ENCODE measurements around the gene LRIG3. TPM values are rescaled to one million over a fixed set of nuclear protein-coding genes. Genes with fewer than 3 reads are reported as not detected.
"Not testable (repeated sequence)": the region's sequence is repeated elsewhere in the genome, so short reads cannot be mapped to it uniquely, and the experiment has no call there.

Gene LRIG3
- total RNA-seq, 1 donor from 2014 or later, result 0.21 TPM

- no peak for DNase-seq (ENCODE audit: low spot score)
- Mint-ChIP-seq H3K9me3 (peaks cover 3% of the 10 kb centered on the region), H3K36me3 (ENCODE audit: low read depth) (no peaks in the 10 kb centered on the region), H3K27me3 (ENCODE audit: low read depth) (no peaks in the 10 kb centered on the region), H3K27ac (no peak overlapping the region), H3K4me3 (ENCODE audit: low read depth) (no peak overlapping the region), H3K4me1 (ENCODE audit: low read depth) (no peaks in the 10 kb centered on the region)
- intact Hi-C loops (cut with micrococcal nuclease), result no loop called here
Measured at GRCh38 chr12:58858030-58858429, 62.3 kb downstream of the LRIG3 start.

GRCh38 chr12:58857206-58857605 lies 63.1 kb downstream of the LRIG3 start:
- H3K36me3 Mint-ChIP-seq (ENCODE audit: low read depth); H3K4me3 Mint-ChIP-seq (ENCODE audit: low read depth); H3K4me1 Mint-ChIP-seq (ENCODE audit: low read depth); DNase-seq (ENCODE audit: low spot score); H3K27me3 Mint-ChIP-seq (ENCODE audit: low read depth); intact Hi-C loops (cut with micrococcal nuclease); H3K27ac Mint-ChIP-seq; H3K9me3 Mint-ChIP-seq: not testable (repeated sequence)

GRCh38 chr12:58855630-58856029 lies 64.7 kb downstream of the LRIG3 start:
- H3K36me3 Mint-ChIP-seq (ENCODE audit: low read depth); intact Hi-C loops (cut with micrococcal nuclease); H3K4me1 Mint-ChIP-seq (ENCODE audit: low read depth): not testable (repeated sequence)

GRCh38 chr12:58850826-58851225 lies 69.5 kb downstream of the LRIG3 start:
- Mint-ChIP-seq H3K4me1 (ENCODE audit: low read depth) (no peaks in the 10 kb centered on the region), H3K9me3 (peaks cover 3% of the 10 kb centered on the region), H3K36me3 (ENCODE audit: low read depth) (no peaks in the 10 kb centered on the region), H3K4me3 (ENCODE audit: low read depth) (no peak overlapping the region), H3K27me3 (ENCODE audit: low read depth) (no peaks in the 10 kb centered on the region), H3K27ac (no peak overlapping the region)
- DNase-seq (ENCODE audit: low spot score), result no peak
- intact Hi-C loops (cut with micrococcal nuclease), result no loop called here

More at GRCh38 chr12:58855630-58856029, 64.7 kb downstream of the LRIG3 start:
- not testable (repeated sequence) for H3K9me3 Mint-ChIP-seq; H3K27me3 Mint-ChIP-seq (ENCODE audit: low read depth); DNase-seq (ENCODE audit: low spot score); H3K4me3 Mint-ChIP-seq (ENCODE audit: low read depth); H3K27ac Mint-ChIP-seq

GRCh38 chr12:58847901-58848600 lies 72.3 kb downstream of the LRIG3 start:
- H3K4me3 Mint-ChIP-seq (ENCODE audit: low read depth), result no peak overlapping the region
- no peaks in the 10 kb centered on the region for H3K36me3 Mint-ChIP-seq (ENCODE audit: low read depth)
- no peak overlapping the region for H3K27ac Mint-ChIP-seq
- no peaks in the 10 kb centered on the region for H3K4me1 Mint-ChIP-seq (ENCODE audit: low read depth)
- no peaks in the 10 kb centered on the region for H3K9me3 Mint-ChIP-seq
- DNase-seq (ENCODE audit: low spot score), result no peak
- H3K27me3 Mint-ChIP-seq (ENCODE audit: low read depth), result no peaks in the 10 kb centered on the region
- intact Hi-C loops (cut with micrococcal nuclease), result no loop called here

GRCh38 chr12:58844161-58844560 lies 76.1 kb downstream of the LRIG3 start:
- intact Hi-C loops (cut with micrococcal nuclease), result no loop called here
- H3K27ac Mint-ChIP-seq, result no peak overlapping the region
- H3K9me3 Mint-ChIP-seq, result peaks cover 4% of the 10 kb centered on the region
- H3K4me1 Mint-ChIP-seq (ENCODE audit: low read depth), result no peaks in the 10 kb centered on the region
- H3K4me3 Mint-ChIP-seq (ENCODE audit: low read depth), result no peak overlapping the region
- DNase-seq (ENCODE audit: low spot score), result no peak
- H3K27me3 Mint-ChIP-seq (ENCODE audit: low read depth), result no peaks in the 10 kb centered on the region
- H3K36me3 Mint-ChIP-seq (ENCODE audit: low read depth), result no peaks in the 10 kb centered on the region

- Mint-ChIP-seq H3K4me1 (ENCODE audit: low read depth) (no peaks in the 10 kb centered on the region), H3K9me3 (peaks cover 13% of the 10 kb centered on the region), H3K4me3 (ENCODE audit: low read depth) (no peak overlapping the region), H3K36me3 (ENCODE audit: low read depth) (no peaks in the 10 kb centered on the region), H3K27me3 (ENCODE audit: low read depth) (no peaks in the 10 kb centered on the region), H3K27ac (no peak overlapping the region)
- no peak for DNase-seq (ENCODE audit: low spot score)
- intact Hi-C loops (cut with micrococcal nuclease), result no loop called here
Measured at GRCh38 chr12:58841058-58841798, 79.1 kb downstream of the LRIG3 start.

- no peak for DNase-seq (ENCODE audit: low spot score)
- H3K4me1 Mint-ChIP-seq (ENCODE audit: low read depth), result no peaks in the 10 kb centered on the region
Measured at GRCh38 chr12:58833853-58834252, 86.5 kb downstream of the LRIG3 start.

GRCh38 chr12:58832920-58833319 lies 87.4 kb downstream of the LRIG3 start:
- Mint-ChIP-seq H3K27me3 (ENCODE audit: low read depth) (no peaks in the 10 kb centered on the region), H3K36me3 (ENCODE audit: low read depth) (no peaks in the 10 kb centered on the region), H3K27ac (no peak overlapping the region), H3K4me1 (ENCODE audit: low read depth) (no peaks in the 10 kb centered on the region), H3K4me3 (ENCODE audit: low read depth) (no peak overlapping the region), H3K9me3 (peaks cover 9% of the 10 kb centered on the region)
- no peak for DNase-seq (ENCODE audit: low spot score)
- intact Hi-C loops (cut with micrococcal nuclease), result no loop called here

More at GRCh38 chr12:58833853-58834252, 86.5 kb downstream of the LRIG3 start:
- H3K27me3 Mint-ChIP-seq (ENCODE audit: low read depth), result no peaks in the 10 kb centered on the region
- peaks cover 9% of the 10 kb centered on the region for H3K9me3 Mint-ChIP-seq
- intact Hi-C loops (cut with micrococcal nuclease), result no loop called here
- no peaks in the 10 kb centered on the region for H3K36me3 Mint-ChIP-seq (ENCODE audit: low read depth)
- H3K27ac Mint-ChIP-seq, result no peak overlapping the region
- H3K4me3 Mint-ChIP-seq (ENCODE audit: low read depth), result no peak overlapping the region
